Stimulated activated CD8-positive, alpha-beta memory T cell treated with anti-CD3 and anti-CD28 coated beads, Interleukin-7, amount 100 ng/mL, for 4 hours (primary cell): ENCODE measurements around the gene CA10.

Experiments
- DNase-seq, 2 donors: peaks; one replicate each; pipeline ENCODE4 v3.0.0-alpha.2; 2020; ENCODE audit warnings: low read depth in 2 of 2

Gene CA10

GRCh38 chr17:51769231-51769630 is 389.3 kb downstream of the CA10 start:
- DNase-seq, result no peak

- no peak for DNase-seq
These were observed 389.8 kb downstream of the CA10 start for GRCh38 chr17:51768706-51769105.

- DNase-seq, result no peak
These were observed 391.2 kb downstream of the CA10 start for GRCh38 chr17:51767287-51767686.

GRCh38 chr17:51765282-51766135 is 393.0 kb downstream of the CA10 start:
- DNase-seq, result no peak

- DNase-seq, result peak in 1 of 2 donors; percentile 2
These were observed 394.0 kb downstream of the CA10 start for GRCh38 chr17:51764387-51764971.

GRCh38 chr17:51763058-51763457 is 395.5 kb downstream of the CA10 start:
- DNase-seq, result no peak

- DNase-seq, result no peak
These were observed 397.4 kb downstream of the CA10 start for GRCh38 chr17:51761105-51761504.

- no peak for DNase-seq
These were observed 399.3 kb downstream of the CA10 start for GRCh38 chr17:51759260-51759659.

GRCh38 chr17:51751072-51751471 is 407.4 kb downstream of the CA10 start:
- DNase-seq, result no peak

GRCh38 chr17:51748749-51749604 is 409.5 kb downstream of the CA10 start:
- DNase-seq, result no peak

GRCh38 chr17:51746421-51746820 is 412.1 kb downstream of the CA10 start:
- DNase-seq, result no peak

- DNase-seq, result no peak
These were observed 412.5 kb downstream of the CA10 start for GRCh38 chr17:51745993-51746392.

- no peak for DNase-seq
These were observed 415.0 kb downstream of the CA10 start for GRCh38 chr17:51743477-51743876.

- no peak for DNase-seq
These were observed 415.9 kb downstream of the CA10 start for GRCh38 chr17:51742571-51742970.

GRCh38 chr17:51741458-51741857 is 417.1 kb downstream of the CA10 start:
- no peak for DNase-seq

- no peak for DNase-seq
These were observed 418.0 kb downstream of the CA10 start for GRCh38 chr17:51740531-51740930.

- no peak for DNase-seq
These were observed 419.1 kb downstream of the CA10 start for GRCh38 chr17:51739245-51739886.

GRCh38 chr17:51736356-51736755 is 422.2 kb downstream of the CA10 start:
- no peak for DNase-seq

- DNase-seq, result no peak
These were observed 423.5 kb downstream of the CA10 start for GRCh38 chr17:51734976-51735375.

- no peak for DNase-seq
These were observed 424.1 kb downstream of the CA10 start for GRCh38 chr17:51734462-51734861.

- no peak for DNase-seq
These were observed 425.3 kb downstream of the CA10 start for GRCh38 chr17:51733166-51733565.
